ENCODE results near the gene EEFSEC.

Gene EEFSEC

GRCh38 chr3:128416578-128417211 is 263.4 kb downstream of the EEFSEC start:
- Histone ChIP-seq H3K27me3 (ENCODE audit: insufficient read depth, poor library complexity, severe bottlenecking) (no peaks in the 10 kb centered on the region), H3K4me3 (replicated peaks; ENCODE audit: insufficient read depth, low read length) (no peak overlapping the region), H3K27ac (replicated peaks) (peak overlapping the region; percentile 19)
- TF ChIP-seq REST (IDR thresholded peaks at IDR 0.05; ENCODE audit: insufficient replicate concordance, low read depth) (no peak), POLR2AphosphoS5 (IDR thresholded peaks at IDR 0.05; ENCODE audit: low read depth) (no peak), CTCF (IDR thresholded peaks at IDR 0.05; ENCODE audit: insufficient read depth, low read length) (no peak), SPI1 (IDR thresholded peaks at IDR 0.05; ENCODE audit: borderline replicate concordance, low read depth) (no peak), GABPA (IDR thresholded peaks at IDR 0.05; ENCODE audit: low read depth) (no peak)
- peak; percentile 66 to 77 for DNase-seq (ENCODE audit: low read depth in 1 of 2, low spot score in 1 of 2)

- Histone ChIP-seq H3K27me3 (ENCODE audit: insufficient read depth, poor library complexity, severe bottlenecking) (no peaks in the 10 kb centered on the region), H3K27ac (replicated peaks) (no peak overlapping the region), H3K4me3 (replicated peaks; ENCODE audit: insufficient read depth, low read length) (no peak overlapping the region)
- DNase-seq (ENCODE audit: low read depth in 1 of 2, low spot score in 1 of 2): no peak
- TF ChIP-seq GABPA (IDR thresholded peaks at IDR 0.05; ENCODE audit: low read depth) (no peak), CTCF (IDR thresholded peaks at IDR 0.05; ENCODE audit: insufficient read depth, low read length) (no peak), REST (IDR thresholded peaks at IDR 0.05; ENCODE audit: insufficient replicate concordance, low read depth) (no peak), POLR2AphosphoS5 (IDR thresholded peaks at IDR 0.05; ENCODE audit: low read depth) (no peak), SPI1 (IDR thresholded peaks at IDR 0.05; ENCODE audit: borderline replicate concordance, low read depth) (no peak)
Observed at GRCh38 chr3:128418900-128419299, 265.6 kb downstream of the EEFSEC start.

GRCh38 chr3:128419311-128419710 is 266.0 kb downstream of the EEFSEC start:
- TF ChIP-seq GABPA (IDR thresholded peaks at IDR 0.05; ENCODE audit: low read depth) (no peak), POLR2AphosphoS5 (IDR thresholded peaks at IDR 0.05; ENCODE audit: low read depth) (no peak), REST (IDR thresholded peaks at IDR 0.05; ENCODE audit: insufficient replicate concordance, low read depth) (no peak), CTCF (IDR thresholded peaks at IDR 0.05; ENCODE audit: insufficient read depth, low read length) (no peak), SPI1 (IDR thresholded peaks at IDR 0.05; ENCODE audit: borderline replicate concordance, low read depth) (no peak)

More at GRCh38 chr3:128419311-128419710, 266.0 kb downstream of the EEFSEC start:
- Histone ChIP-seq H3K27ac (replicated peaks) (no peak overlapping the region), H3K4me3 (replicated peaks; ENCODE audit: insufficient read depth, low read length) (no peak overlapping the region), H3K27me3 (ENCODE audit: insufficient read depth, poor library complexity, severe bottlenecking) (no peaks in the 10 kb centered on the region)
- DNase-seq (ENCODE audit: low read depth in 1 of 2, low spot score in 1 of 2): no peak

Measured in HL-60 (cell line).